ENCODE data around the gene SRD5A3. TPM values are rescaled to one million over a fixed set of nuclear protein-coding genes. Genes with fewer than 3 reads are reported as not detected.
A peak's percentile ranks its signal among the peaks of the same experiment; 100 is the strongest.
"Not testable (repeated sequence)": the region's sequence is repeated elsewhere in the genome, so short reads cannot be mapped to it uniquely, and the experiment has no call there.

The SRD5A3 gene
- total RNA-seq, 1 donor, result 13.0 TPM

DNA sequence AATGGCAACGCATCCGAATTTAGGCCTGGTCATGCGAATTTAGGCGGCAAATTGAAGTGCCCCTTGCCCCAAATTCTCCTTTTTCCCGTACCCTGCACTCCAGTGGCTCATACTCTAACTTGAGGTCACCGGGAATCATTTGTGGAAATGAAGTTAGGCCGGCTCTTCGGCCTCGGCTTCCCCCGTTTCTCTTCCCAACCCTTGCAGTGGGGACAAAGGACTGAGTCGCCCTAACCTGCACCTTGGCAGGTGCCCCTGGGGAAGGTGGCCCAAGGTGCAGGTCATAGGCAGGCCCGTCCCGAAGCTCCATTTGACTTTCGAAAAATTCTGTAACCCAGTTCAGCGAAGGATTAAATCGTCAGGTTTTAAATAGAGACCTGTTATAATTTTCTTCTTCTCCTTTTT is 811 bp downstream of the SRD5A3 start:
- Histone ChIP-seq H3K9me3 (ENCODE audit: low read depth, low read length) (no peaks in the 10 kb centered on the region), H2AFZ (ENCODE audit: low read length) (peak overlapping the region; percentile 99), H3K4me3 (ENCODE audit: insufficient read depth, low read length) (peak overlapping the region; percentile 89), H3K4me1 (ENCODE audit: insufficient read depth, low read length) (peaks cover 23% of the 10 kb centered on the region), H3K36me3 (ENCODE audit: insufficient read depth, low read length) (no peaks in the 10 kb centered on the region), H3K4me2 (ENCODE audit: insufficient read depth, low read length) (peak overlapping the region; percentile 98), H3K79me2 (ENCODE audit: insufficient read depth, low read length) (peaks cover 4% of the 10 kb centered on the region), H4K20me1 (ENCODE audit: insufficient read depth, low read length) (no peaks in the 10 kb centered on the region), H3K27ac (ENCODE audit: low read depth, low read length) (peak overlapping the region; percentile 75), H3K27me3 (ENCODE audit: insufficient read depth, low read length) (no peaks in the 10 kb centered on the region)
- DNase-seq (ENCODE audit: insufficient read length, low spot score, missing footprints), result no peak
- TF ChIP-seq, protein P1, sequence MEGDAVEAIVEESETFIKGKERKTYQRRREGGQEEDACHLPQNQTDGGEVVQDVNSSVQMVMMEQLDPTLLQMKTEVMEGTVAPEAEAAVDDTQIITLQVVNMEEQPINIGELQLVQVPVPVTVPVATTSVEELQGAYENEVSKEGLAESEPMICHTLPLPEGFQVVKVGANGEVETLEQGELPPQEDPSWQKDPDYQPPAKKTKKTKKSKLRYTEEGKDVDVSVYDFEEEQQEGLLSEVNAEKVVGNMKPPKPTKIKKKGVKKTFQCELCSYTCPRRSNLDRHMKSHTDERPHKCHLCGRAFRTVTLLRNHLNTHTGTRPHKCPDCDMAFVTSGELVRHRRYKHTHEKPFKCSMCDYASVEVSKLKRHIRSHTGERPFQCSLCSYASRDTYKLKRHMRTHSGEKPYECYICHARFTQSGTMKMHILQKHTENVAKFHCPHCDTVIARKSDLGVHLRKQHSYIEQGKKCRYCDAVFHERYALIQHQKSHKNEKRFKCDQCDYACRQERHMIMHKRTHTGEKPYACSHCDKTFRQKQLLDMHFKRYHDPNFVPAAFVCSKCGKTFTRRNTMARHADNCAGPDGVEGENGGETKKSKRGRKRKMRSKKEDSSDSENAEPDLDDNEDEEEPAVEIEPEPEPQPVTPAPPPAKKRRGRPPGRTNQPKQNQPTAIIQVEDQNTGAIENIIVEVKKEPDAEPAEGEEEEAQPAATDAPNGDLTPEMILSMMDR (IDR thresholded peaks at IDR 0.05; ENCODE audit: extremely low read depth, low read depth, low read length), result no peak

DNA sequence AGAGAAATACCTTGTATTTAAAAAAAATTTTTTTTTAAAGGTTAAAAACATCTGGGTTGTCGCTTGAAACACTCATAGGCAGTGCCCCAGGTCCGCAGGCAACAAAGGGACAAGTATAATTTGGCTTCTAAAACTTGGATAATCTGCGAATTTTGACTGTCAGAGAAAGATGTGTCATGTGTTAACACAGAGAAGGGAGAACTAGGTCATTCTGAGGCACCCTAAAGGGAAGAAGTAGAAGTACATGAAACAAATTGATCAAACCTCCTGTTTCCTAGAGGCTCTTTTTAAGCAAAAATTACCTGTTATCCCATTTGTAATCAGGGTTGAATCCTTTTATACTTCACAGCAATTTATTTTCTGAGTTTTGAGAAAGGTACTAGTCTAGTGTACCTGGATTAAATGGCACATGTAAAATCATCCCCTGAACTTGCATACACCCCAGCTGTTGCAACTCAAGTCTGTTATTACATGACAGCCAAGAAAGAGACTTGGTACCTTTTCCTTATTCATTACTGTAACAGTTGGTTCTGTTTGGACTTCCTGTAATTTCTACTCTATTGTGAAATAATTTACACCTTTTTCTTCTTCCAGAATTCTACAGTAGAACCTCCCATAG is 1.7 kb downstream of the SRD5A3 start:
- H3K27ac ChIP-seq (ENCODE audit: low read depth, low read length), result peak overlapping the region; percentile 75
- H3K4me2 ChIP-seq (ENCODE audit: insufficient read depth, low read length), result peak overlapping the region; percentile 98
- H3K4me3 ChIP-seq (ENCODE audit: insufficient read depth, low read length), result no peak overlapping the region
- H3K36me3 ChIP-seq (ENCODE audit: insufficient read depth, low read length), result no peaks in the 10 kb centered on the region
- no peaks in the 10 kb centered on the region for H4K20me1 ChIP-seq (ENCODE audit: insufficient read depth, low read length)
- no peaks in the 10 kb centered on the region for H3K27me3 ChIP-seq (ENCODE audit: insufficient read depth, low read length)
- TF ChIP-seq, protein P1 (IDR thresholded peaks at IDR 0.05; ENCODE audit: extremely low read depth, low read depth, low read length), result no peak
- H3K9me3 ChIP-seq (ENCODE audit: low read depth, low read length), result no peaks in the 10 kb centered on the region
- peaks cover 4% of the 10 kb centered on the region for H3K79me2 ChIP-seq (ENCODE audit: insufficient read depth, low read length)
- DNase-seq (ENCODE audit: insufficient read length, low spot score, missing footprints), result peak; percentile 22
- no peak overlapping the region for H2AFZ ChIP-seq (ENCODE audit: low read length)
- peaks cover 23% of the 10 kb centered on the region for H3K4me1 ChIP-seq (ENCODE audit: insufficient read depth, low read length)

DNA sequence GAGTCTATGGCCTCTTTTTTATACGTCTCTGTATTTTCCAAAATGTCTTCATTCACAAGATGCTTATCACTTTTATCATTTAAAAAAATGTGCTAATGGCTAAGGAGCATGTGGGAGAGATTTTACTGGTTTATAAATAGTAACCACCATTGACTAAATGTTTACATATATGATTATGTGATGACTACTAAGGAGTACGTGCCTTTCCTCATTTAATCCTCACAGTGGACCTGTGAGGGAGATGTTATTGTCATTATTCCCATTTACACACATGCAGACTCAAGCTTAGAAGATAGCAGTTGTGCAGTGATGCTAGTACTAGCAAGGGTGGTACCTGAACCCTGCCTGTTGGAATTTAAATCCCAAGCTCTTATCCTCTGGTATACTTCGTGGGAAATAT is 2.4 kb downstream of the SRD5A3 start:
- TF ChIP-seq, protein P1 (IDR thresholded peaks at IDR 0.05; ENCODE audit: extremely low read depth, low read depth, low read length), result no peak
- no peaks in the 10 kb centered on the region for H3K27me3 ChIP-seq (ENCODE audit: insufficient read depth, low read length)
- H3K4me2 ChIP-seq (ENCODE audit: insufficient read depth, low read length), result no peak overlapping the region
- no peak overlapping the region for H3K27ac ChIP-seq (ENCODE audit: low read depth, low read length)
- peak; percentile 47 for DNase-seq (ENCODE audit: insufficient read length, low spot score, missing footprints)
- no peak overlapping the region for H3K4me3 ChIP-seq (ENCODE audit: insufficient read depth, low read length)
- no peaks in the 10 kb centered on the region for H3K36me3 ChIP-seq (ENCODE audit: insufficient read depth, low read length)
- no peaks in the 10 kb centered on the region for H3K9me3 ChIP-seq (ENCODE audit: low read depth, low read length)
- no peaks in the 10 kb centered on the region for H4K20me1 ChIP-seq (ENCODE audit: insufficient read depth, low read length)
- no peak overlapping the region for H2AFZ ChIP-seq (ENCODE audit: low read length)
- H3K79me2 ChIP-seq (ENCODE audit: insufficient read depth, low read length), result peaks cover 4% of the 10 kb centered on the region
- H3K4me1 ChIP-seq (ENCODE audit: insufficient read depth, low read length), result peaks cover 23% of the 10 kb centered on the region

DNA sequence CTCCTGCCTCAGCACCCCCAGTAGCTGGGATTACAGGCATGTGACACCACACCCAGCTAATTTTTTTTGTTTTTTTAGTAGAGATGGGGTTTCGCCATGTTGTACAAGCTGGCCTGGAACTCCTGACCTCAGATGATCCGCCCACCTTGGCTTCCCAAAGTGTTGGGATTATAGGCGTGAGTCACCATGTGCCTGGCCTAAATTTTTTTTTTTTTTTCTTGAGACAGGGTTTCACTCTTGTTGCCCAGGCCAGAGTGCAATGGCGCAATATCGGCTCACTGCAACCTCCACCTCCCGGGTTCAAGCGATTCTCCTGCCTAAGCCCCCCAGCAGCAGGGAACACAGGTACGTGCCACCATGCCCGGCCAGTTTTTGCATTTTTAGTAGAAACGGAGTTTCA is 4.8 kb downstream of the SRD5A3 start:
- H4K20me1 ChIP-seq (ENCODE audit: insufficient read depth, low read length); H2AFZ ChIP-seq (ENCODE audit: low read length); H3K27me3 ChIP-seq (ENCODE audit: insufficient read depth, low read length); H3K4me3 ChIP-seq (ENCODE audit: insufficient read depth, low read length); H3K79me2 ChIP-seq (ENCODE audit: insufficient read depth, low read length); H3K9me3 ChIP-seq (ENCODE audit: low read depth, low read length); H3K27ac ChIP-seq (ENCODE audit: low read depth, low read length); H3K4me2 ChIP-seq (ENCODE audit: insufficient read depth, low read length); DNase-seq (ENCODE audit: insufficient read length, low spot score, missing footprints); H3K36me3 ChIP-seq (ENCODE audit: insufficient read depth, low read length): not testable (repeated sequence)
- H3K4me1 ChIP-seq (ENCODE audit: insufficient read depth, low read length), result peaks cover 23% of the 10 kb centered on the region

Data from osteoblast (primary cell).